ENCODE results near the gene VAV1. TPM values are rescaled to one million over a fixed set of nuclear protein-coding genes. Genes with fewer than 3 reads are reported as not detected.
A peak's percentile ranks its signal among the peaks of the same experiment; 100 is the strongest.

The VAV1 gene
- total and polyA plus RNA-seq, 9 of the 15 experiments (the other 6 are each of a cell fraction or from before 2014, with no cell fraction given) = 0.46 to 20.1 (median 11.1) TPM

DNA sequence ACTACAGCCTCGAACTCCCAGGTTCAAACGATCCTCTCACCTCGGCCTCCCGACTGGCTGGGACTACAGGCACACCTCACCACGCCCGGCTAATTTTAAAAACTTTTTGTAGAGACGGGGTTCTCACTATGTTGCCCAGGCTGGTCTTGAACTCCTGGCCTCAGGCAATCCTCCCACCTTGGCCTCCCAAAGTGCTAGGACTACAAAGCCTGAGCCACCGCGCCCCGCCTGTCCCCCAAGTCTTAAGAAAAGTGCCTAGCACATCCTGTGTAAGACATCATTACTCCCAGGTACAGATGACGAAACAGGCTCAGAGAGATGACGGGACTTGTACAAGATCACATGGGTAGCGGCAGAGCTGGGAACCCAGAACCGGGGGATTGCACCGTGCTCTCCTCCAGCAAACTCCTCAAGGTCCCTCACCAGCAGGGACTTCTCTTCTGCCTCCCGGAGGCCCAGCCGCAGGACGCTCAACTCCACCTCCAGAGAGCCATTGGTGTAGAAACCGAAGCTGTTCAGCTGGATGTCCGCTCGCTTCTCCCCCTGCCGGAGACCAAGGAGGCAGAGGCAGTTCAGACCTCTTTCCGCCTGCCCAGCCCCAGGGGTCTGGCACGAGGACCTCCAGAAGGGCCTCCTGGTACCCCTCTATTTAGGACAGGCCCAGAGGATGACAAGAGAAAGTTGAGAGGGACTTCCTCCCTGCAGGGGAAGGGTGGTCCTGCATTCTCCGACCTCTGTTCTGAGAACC is 36.2 kb upstream of the VAV1 start (continued):
- TF ChIP-seq ZNF507 (tag; conservative IDR thresholded peaks at IDR 0.05) (no peak), ZNF76 (CRISPR knock-in tag; IDR thresholded peaks at IDR 0.05; ENCODE audit: borderline replicate concordance) (no peak), HNRNPH1 (optimal IDR thresholded peaks at IDR 0.05; ENCODE audit: low read depth, low read length) (no peak), RBBP5 (IDR thresholded peaks at IDR 0.05; ENCODE audit: borderline replicate concordance, insufficient read depth, low read length, poor library complexity, severe bottlenecking) (no peak), KLF10 (CRISPR knock-in tag; IDR thresholded peaks at IDR 0.05) (no peak), KLF6 (CRISPR knock-in tag; IDR thresholded peaks at IDR 0.05; ENCODE audit: borderline replicate concordance) (no peak), STAT5A (IDR thresholded peaks at IDR 0.05; ENCODE audit: borderline replicate concordance, low read length) (no peak), GTF2A2 (tag; IDR thresholded peaks at IDR 0.05) (no peak), CBFA2T3 (IDR thresholded peaks at IDR 0.05) (no peak), NEUROD1 (IDR thresholded peaks at IDR 0.05; ENCODE audit: borderline replicate concordance, low read depth, low read length, partially characterized antibody) (no peak)
- TF ChIP-seq, protein P1, sequence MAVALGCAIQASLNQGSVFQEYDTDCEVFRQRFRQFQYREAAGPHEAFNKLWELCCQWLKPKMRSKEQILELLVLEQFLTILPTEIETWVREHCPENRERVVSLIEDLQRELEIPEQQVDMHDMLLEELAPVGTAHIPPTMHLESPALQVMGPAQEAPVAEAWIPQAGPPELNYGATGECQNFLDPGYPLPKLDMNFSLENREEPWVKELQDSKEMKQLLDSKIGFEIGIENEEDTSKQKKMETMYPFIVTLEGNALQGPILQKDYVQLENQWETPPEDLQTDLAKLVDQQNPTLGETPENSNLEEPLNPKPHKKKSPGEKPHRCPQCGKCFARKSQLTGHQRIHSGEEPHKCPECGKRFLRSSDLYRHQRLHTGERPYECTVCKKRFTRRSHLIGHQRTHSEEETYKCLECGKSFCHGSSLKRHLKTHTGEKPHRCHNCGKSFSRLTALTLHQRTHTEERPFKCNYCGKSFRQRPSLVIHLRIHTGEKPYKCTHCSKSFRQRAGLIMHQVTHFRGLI (CRISPR knock-in tag; IDR thresholded peaks at IDR 0.05) = no peak
- TF ChIP-seq, protein P2, sequence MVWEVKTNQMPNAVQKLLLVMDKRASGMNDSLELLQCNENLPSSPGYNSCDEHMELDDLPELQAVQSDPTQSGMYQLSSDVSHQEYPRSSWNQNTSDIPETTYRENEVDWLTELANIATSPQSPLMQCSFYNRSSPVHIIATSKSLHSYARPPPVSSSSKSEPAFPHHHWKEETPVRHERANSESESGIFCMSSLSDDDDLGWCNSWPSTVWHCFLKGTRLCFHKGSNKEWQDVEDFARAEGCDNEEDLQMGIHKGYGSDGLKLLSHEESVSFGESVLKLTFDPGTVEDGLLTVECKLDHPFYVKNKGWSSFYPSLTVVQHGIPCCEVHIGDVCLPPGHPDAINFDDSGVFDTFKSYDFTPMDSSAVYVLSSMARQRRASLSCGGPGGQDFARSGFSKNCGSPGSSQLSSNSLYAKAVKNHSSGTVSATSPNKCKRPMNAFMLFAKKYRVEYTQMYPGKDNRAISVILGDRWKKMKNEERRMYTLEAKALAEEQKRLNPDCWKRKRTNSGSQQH (CRISPR knock-in tag; IDR thresholded peaks at IDR 0.05) = no peak
- TF ChIP-seq, protein P3, sequence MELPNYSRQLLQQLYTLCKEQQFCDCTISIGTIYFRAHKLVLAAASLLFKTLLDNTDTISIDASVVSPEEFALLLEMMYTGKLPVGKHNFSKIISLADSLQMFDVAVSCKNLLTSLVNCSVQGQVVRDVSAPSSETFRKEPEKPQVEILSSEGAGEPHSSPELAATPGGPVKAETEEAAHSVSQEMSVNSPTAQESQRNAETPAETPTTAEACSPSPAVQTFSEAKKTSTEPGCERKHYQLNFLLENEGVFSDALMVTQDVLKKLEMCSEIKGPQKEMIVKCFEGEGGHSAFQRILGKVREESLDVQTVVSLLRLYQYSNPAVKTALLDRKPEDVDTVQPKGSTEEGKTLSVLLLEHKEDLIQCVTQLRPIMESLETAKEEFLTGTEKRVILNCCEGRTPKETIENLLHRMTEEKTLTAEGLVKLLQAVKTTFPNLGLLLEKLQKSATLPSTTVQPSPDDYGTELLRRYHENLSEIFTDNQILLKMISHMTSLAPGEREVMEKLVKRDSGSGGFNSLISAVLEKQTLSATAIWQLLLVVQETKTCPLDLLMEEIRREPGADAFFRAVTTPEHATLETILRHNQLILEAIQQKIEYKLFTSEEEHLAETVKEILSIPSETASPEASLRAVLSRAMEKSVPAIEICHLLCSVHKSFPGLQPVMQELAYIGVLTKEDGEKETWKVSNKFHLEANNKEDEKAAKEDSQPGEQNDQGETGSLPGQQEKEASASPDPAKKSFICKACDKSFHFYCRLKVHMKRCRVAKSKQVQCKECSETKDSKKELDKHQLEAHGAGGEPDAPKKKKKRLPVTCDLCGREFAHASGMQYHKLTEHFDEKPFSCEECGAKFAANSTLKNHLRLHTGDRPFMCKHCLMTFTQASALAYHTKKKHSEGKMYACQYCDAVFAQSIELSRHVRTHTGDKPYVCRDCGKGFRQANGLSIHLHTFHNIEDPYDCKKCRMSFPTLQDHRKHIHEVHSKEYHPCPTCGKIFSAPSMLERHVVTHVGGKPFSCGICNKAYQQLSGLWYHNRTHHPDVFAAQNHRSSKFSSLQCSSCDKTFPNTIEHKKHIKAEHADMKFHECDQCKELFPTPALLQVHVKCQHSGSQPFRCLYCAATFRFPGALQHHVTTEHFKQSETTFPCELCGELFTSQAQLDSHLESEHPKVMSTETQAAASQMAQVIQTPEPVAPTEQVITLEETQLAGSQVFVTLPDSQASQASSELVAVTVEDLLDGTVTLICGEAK (IDR thresholded peaks at IDR 0.05) = 0 out of 2 replicates have a peak, but pooled peaks have one; percentile 28
- TF ChIP-seq, protein P3 (CRISPR knock-in tag; IDR thresholded peaks at IDR 0.05) = no peak

Measured in K562 (cell line).